GM19397 (cell line): ENCODE results near the gene MAPK8IP3.

ENCODE experiments used
- ATAC-seq: cut with Tn5 transposase; IDR thresholded peaks from one replicate; pipeline ENCODE4 v1.9.1; 2021; ENCODE audit warnings: mild to moderate bottlenecking, moderate library complexity; ENCODE audit not compliant: unreplicated experiment

Gene MAPK8IP3

DNA sequence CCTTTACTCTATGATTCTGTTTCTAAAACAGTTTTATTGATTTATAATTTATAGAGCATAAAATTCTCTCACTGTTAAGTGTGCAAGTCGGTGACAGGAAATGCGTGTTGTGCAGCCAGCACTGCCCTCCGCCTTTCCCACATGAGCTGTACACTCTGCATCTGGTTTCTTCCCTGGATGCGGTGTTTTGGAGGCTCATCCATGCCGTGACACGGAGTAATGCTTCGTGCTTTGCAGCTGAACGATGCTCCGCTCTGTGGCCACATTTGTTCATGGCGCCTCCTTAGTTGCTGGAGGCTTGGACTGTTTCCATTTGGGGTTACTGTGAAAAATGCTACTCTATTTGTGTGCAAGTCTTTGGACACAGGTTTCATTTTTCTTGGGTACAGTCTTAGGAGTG, 94.7 kb downstream of the MAPK8IP3 start:
- no peak for ATAC-seq

- no peak for ATAC-seq
Observed at GRCh38 chr16:1807626-1808025, 101.6 kb downstream of the MAPK8IP3 start.

GRCh38 chr16:1808691-1809090, 102.7 kb downstream of the MAPK8IP3 start:
- ATAC-seq = no peak

DNA sequence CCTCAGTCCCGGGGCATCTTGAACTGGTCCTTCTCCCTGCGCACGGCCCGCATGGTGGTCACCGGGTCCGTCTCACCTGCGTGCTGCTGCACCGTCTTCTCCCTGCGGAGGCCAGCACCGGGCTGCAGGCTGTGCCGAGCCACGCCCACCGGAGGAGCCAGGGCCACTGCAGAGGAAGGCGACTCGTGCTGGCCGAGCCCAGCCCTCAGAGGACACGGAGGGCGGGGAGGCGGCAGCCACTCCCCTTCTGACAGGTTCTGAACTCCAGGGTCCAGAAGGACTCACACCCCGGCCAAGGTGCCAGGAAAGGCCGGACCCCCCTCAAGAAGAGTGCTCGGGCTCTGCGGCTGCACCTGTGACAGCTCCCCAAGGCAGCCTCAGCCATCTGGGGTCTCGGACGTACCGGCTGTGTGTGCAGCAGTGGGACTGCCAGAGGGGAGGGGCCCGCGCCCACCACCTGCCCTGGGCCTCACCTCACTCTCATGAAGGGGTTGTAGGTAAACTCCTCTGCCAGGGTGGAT, 103.3 kb downstream of the MAPK8IP3 start:
- ATAC-seq = no peak

GRCh38 chr16:1810106-1810505, 104.1 kb downstream of the MAPK8IP3 start:
- ATAC-seq = no peak

DNA sequence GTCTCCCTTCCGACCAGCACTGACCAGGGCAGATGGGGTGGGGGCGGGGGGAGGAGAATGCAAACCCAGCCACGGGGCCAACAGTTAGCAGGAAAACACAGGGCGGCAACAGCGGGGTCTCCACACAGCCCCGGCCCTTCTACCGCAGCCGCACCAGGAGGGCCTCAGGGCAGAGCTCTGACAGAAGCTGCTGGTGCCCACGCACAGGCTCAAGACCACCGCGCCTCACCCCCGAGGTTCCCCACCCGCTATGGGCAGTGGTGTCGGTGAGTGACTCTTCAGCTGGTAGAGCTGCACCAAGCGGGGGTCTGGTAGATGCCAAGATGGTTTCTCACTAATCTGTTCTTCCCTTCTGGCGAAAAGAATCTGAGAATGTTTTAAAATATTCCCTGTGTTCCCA, 104.5 kb downstream of the MAPK8IP3 start:
- no peak for ATAC-seq

GRCh38 chr16:1812732-1813163, 106.8 kb downstream of the MAPK8IP3 start:
- ATAC-seq = no peak

DNA sequence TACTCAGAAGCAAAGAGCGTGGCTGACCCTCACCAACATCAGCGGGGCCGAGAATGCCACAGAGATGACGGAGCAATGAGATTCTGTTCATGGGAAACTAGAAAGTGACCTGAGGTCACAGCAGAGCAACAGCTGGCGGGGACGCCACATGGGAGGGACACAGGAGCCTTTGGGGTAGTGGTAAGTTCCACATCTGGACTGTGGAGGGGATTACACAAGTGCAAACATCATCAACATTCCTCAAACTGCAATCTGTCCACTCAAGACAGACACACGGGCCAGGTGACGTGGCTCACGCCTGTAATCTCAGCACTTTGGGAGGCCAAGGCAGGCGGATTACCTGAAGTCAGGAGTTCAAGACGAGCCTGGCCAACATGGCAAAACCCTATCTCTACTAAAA, 109.5 kb downstream of the MAPK8IP3 start:
- ATAC-seq = no peak

DNA sequence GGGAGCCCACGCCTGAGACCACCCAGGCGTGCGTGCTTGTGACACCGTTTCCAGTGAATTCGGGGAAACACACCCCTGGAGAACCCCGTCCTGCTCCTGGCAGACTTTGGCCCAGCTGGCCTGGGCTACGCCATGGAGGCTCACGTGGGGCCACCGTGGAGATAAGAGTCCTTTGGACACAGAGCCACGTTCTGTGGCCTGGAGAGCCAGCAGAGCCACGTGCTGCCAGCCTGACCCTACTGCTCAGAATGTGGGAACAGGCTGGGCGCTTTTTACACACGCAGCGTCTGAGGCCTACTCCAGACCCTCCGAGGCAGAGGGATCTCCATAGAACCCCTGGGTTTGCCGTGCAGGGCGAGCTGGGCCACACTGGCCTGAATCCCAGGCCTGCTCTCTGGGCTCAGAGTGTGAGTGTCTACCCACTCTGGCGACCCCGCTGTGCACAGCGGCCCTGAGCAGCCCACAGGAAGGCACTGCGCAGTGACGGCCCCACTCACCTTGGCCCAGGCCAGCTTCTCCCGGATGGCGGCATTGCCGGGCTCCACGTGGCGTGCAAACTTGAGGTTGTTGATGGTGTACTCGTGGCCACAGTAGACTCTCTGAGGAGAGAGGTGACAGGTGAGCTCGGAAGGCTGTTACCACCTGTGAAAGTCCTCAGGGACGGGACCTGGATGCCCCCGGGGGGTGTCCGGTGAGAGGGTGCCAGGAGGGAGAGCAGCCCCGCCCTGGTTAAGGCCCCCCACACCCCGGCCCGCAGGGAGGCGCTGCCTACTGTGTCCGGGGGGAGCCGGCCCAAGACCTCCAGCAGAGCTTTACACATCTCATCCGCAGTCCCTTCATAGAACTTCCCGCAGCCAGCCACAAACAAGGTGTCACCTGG, 110.6 kb downstream of the MAPK8IP3 start:
- ATAC-seq = no peak

- ATAC-seq = no peak
Observed at GRCh38 chr16:1817276-1817589, 111.2 kb downstream of the MAPK8IP3 start.

GRCh38 chr16:1817716-1818115, 111.7 kb downstream of the MAPK8IP3 start:
- ATAC-seq = no peak

DNA sequence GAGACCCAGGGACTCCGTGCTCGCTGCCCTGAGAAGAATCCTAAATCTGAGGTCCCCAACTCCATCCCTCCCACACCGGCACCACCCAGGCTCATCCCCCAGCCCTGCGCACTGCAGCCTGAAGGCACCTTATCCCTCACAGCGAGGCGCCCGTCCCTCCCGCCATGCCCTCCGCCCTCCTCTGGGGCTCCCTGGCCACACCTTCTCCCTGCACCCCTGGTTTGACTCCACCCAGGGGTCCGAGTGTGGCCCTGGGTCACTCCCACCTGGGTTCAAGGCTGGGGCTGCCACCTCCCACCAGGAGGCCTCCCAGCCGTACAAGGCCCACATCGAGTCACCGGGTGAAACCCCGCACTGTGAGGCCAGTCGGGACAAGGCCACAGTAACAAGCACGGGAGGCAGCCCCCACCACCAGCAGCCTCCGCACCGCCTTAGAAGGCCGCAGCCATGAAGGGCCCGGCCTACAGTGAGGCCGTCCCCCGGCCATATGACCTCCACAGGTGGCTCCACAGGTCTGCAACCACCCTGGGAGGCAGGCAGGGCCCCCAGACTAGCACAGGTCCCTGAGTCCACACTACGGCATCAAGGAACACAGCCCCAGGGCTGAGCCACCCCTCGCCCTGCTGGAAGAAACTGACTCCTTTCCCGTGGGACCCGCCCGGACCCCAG, 112.3 kb downstream of the MAPK8IP3 start:
- ATAC-seq = no peak

DNA sequence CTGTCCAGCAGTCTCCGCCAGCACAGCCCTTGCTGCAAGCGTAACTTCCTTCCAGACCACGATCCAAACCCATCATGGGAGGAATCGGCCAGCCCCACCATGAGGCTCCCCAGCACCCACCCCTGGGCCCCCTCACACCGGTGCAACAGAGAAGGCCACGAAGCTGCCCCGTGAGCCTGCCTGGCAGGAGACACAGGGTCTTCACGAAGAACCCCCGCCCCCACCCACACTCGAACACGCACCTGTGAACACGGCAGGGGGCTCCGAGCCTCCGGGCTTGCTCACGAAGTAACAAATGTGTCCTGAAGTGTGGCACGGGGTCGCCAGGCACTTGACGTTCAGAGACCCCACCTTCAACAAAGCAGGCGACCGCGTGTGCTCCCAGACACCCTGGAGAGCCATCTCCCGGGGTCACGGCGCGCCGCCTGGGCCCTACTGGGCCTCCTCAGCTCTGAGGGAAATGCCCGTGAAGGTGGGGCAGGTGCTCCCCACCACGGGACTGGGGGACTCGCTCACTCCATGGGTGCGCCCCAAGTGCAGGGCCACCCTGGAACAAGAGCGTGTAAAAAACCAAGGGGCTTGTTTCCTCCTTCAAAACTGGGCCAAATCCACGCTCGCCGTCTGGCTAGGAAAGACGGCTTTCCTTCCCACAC, 113.0 kb downstream of the MAPK8IP3 start:
- ATAC-seq = no peak

GRCh38 chr16:1819611-1820010, 113.6 kb downstream of the MAPK8IP3 start:
- ATAC-seq = no peak
